NCI-H2196 treated with DMSO at 0.1 percent for 48 hours (cell line): ENCODE data around the gene PPP1R12B.
"Not testable (repeated sequence)": the region's sequence is repeated elsewhere in the genome, so short reads cannot be mapped to it uniquely, and the experiment has no call there.

Experiments
- DNase-seq: peaks from one replicate; lab custom pipeline; 2025; ENCODE audit not compliant: unreplicated experiment; lab: John Stamatoyannopoulos, UW

The PPP1R12B gene

DNA sequence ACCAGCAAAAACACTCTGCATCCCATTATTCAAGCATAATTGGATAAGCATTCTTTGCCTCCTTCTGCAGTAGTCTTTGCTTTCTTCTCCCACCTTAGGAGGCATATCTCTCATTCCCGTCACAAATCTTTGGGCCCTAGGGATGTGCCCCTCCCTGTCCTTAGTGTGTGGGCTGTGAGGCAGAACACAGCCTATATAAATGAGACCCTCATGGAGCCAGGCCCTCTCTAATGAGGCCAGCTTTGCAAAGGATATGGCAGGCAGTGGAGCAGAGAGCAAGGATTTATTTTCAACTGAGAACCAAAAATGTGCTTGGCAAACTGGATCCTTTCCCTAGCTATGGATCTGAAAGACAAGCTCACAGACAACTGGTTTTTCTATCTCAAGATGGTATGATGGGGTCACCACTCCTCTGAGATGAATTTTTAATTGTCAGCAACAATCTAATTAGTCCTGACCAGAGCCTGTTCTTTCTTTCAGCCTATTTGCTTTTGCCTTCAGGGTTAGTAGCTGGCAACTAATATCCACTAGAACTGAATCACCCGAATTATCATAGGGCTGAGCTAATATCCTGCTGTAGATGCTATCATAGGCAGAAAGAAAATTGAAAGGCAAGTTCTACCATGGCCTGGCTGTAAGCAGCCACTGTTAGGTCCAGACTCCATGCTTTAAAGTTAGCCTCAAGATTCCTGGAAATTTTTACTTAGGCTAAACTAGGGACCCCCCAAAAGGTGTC is 227.6 kb downstream of the PPP1R12B start:
- no peak for DNase-seq

DNA sequence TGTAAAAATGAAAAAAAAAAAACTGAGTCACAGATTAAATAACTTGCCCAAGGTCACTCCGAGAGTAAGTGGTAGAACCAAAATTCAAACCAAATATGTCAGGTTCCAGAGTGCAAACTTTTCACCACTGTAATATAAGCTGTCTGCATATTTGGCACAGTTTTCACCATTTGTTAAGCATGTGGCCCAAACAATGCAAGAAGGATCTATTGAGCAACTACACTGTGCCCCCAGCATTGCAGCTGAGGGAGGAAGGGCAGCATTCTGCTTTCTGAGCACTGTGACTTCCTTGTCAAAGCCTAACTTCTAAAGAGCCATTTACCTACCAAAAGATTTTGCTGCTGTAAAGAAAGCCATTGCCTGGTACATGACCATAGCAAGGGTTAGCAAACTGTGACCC is 228.3 kb downstream of the PPP1R12B start:
- no peak for DNase-seq

DNA sequence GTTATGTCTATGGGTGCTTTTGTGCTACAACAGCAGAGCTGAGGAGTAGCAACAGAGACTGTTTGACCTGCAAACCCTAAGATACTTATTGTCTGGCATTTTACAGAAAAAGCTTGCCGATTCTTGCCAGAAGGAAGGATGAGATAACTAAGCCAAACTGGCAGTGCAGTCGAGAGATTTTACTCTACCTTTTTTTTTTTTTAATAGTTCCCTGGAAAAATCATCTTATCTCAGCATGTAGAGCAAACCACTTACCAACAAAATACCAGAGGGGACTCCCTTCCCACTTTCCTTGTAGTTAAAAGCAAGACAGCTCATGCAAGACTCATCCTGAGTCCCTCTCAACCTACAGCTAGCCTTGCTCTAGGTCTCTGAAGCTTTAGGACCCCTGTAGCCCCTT is 228.9 kb downstream of the PPP1R12B start:
- DNase-seq: no peak

DNA sequence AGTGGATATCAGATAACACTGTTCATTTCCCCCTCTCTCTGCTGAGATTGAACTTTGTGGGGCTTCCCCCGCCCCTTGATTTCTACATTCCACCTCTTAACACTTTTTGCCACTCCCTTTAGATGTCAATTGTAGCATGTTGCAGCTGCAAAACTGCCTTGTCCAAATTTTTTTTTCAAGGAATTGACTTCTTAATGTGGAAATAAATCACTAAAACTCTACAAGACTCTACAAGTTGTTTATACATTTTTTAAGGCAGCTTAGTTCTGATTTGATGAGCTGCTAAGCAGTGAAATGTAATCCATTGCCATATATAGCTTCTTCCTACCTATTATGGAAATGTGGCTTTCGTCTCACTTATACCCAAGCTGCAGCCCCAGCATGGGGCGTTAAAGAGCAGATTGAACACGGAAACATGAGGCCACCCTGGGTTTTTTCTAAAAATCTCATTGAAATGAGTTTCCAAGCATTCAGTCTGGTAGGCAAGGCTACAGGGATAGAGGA is 229.6 kb downstream of the PPP1R12B start:
- no peak for DNase-seq

DNA sequence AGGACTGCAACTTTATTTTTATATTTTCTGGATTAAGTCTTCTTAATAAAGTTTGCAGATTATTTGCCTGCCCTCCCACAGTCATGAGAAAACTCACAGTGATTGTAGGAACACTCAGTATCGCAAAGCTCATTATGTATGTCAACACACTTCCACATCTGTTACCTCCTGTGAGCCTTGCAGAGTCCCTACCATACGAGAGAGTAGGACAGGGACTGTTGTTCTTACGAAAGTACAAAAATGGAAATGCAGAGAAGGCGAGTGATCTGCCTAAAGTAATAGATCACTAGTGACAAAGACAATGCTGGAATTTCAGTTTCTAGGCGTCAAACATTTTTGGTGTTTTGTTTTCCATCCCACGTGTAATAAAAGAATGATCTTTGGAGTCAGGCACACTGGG is 230.1 kb downstream of the PPP1R12B start:
- DNase-seq: no peak

DNA sequence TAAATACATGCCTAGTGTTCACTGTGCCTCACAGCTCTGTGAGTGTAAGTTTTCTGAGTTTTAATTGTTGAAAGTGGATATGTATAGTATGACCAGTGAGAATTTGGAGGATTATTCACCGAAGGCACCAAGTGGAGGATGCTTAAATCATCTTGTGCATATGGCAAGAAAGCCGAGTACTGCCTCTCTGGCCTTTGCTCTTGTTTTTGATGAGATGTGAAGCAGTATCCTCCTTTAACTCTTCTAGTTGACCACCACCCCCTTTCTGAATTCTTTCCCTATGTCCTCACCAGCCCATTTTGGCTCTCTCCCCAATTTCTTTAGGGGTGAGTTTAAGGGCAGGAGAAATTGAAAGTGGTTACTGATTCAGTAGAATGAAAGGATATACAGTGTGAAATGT is 231.3 kb downstream of the PPP1R12B start:
- DNase-seq: no peak

DNA sequence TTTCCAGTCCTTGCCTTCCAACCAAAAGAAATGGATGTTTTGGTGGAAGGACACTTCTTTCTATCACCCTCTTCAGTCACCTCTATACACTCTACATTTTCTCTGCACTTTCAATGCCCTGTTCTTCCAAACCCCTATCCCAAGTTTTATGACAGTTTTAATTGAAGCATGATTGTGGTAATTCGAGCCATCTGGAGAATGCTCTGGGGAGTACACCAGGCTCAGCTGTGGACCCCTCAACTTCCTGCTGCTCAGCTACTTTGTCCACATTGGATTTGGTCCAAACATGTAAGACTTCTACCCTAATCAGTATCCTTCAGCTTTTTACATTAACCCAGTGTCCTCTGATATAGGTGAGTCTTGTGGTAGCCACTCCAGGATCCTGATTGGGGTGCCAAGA is 232.1 kb downstream of the PPP1R12B start:
- no peak for DNase-seq

DNA sequence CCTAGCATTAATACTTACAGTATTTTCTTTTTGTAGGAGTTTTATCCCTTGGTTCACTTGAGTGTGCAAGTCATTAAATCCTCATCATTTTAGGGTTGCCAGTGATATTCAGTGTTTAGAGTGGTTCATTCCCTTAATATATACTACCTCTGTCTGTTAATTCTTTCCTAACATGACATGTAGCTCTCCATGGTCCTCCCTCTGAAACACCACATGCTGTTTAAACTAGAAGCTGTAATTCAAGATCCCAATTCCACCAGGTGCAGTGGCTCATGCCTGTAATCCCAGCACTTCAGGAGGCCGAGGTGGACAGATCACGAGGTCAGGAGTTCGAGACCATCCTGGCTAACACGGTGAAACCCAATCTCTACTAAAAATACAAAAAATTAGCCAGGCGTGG is 233.9 kb downstream of the PPP1R12B start:
- not testable (repeated sequence) for DNase-seq

DNA sequence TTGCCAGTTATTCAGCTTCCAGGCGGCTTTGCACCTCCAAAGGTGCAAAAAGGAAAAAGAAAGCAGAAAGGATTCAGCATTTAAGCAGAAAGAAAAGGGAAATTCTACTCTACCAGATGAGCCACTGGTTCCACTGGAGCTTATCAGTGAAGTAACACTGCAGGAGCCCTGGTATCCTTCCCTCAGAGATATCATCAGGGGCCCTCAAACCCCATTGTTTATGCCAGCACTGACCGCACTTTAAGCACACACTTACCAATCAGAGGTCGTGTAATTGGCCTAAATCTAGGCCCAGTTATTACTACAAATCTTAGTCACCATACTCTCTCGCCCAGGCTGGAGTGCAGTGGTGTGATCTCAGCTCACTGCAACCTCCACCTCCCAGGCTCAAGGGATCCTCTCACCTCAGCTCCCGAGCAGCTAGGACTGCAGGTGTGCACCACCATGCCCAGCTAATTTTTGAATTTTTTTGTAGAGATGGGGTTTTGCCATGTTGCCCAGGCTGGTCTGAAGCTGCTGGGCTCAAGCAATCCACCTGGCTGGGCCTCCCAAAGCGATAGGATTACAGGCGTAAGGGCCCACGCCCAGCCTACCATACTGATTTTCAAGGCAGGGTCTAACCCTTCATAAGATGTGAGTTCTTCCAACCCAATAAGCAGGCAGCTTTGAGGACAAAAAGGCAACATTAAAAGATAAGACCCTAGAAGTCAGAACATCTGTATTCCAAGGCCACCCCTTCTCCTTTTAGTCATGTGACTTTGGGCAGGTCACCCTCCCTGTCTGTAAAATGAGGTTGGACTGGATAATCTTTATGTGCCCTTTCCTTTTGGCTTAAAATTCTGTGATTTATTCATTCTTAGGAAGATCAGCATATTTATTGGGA is 236.4 kb downstream of the PPP1R12B start:
- no peak for DNase-seq

DNA sequence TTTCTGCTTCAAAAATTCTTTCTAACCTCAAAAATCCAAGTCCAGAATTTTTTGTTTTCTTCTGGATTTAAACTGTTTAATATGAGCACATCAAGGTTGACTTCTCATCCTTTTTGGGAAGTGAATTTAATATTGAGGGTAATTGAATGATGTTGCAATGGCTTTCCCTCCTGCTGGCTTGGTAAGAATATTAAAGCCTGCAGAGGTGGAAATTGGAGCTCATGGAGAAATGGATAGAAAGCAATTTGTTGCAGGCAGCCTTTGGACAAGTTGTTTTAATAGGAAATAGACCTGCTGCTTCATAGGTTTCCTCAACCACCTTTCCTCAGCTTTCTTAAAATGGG is 237.1 kb downstream of the PPP1R12B start:
- DNase-seq: no peak

DNA sequence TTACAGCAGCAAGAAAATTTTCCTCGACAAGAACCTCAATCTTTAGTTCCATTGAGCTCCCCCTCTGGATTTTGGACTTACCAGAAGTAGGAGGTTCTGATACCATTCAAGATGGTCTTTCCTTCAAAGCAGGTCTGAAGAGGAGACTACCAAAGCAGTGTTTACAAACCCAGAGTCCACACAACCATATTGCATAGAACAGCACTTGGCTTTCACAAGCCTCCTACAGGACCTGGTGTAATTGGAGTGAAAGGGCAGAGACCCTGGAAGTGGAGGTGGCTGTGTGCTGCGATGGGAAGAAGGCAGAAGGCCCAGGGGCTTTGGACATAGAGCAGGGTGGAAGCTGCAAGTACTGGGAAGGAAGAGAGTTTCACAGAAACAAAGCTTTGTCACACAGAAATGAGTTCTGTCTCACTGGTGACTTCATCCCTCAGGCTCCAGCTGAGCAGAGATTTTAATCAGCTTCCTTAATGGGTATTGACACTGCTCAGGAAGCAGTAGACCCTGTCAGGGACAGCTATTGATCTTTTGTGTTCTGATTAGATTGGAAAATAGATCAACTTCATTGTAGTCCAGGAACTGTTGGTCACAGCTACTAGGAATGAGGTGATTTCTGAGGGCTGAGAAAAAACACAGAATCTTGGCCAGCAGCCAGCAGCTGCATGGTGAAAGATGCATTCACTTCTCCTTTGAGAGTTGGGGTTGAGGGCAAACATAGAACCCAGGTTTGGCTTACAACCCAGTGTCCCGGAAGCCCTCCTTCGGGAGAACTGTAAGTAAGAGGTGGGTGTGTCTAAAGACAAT is 237.7 kb downstream of the PPP1R12B start:
- DNase-seq: no peak

DNA sequence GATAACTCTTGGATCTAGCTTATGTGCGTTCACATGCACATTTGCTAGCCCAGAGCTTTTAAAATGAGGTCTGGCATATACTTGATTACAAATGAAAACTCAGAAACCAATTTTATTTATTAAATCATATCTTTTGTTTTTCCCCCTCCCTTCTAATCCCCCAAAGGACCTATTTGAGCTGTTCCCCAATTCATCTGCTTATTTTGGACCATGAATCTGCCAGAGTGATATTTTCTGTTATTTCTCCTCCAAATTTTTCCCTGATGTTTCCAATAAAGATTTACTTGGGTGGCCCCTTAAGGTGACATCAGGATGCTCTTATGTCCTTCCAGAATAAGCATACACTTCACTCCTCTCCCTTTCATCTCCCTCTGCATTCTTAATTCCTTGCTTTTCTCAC is 238.4 kb downstream of the PPP1R12B start:
- no peak for DNase-seq

DNA sequence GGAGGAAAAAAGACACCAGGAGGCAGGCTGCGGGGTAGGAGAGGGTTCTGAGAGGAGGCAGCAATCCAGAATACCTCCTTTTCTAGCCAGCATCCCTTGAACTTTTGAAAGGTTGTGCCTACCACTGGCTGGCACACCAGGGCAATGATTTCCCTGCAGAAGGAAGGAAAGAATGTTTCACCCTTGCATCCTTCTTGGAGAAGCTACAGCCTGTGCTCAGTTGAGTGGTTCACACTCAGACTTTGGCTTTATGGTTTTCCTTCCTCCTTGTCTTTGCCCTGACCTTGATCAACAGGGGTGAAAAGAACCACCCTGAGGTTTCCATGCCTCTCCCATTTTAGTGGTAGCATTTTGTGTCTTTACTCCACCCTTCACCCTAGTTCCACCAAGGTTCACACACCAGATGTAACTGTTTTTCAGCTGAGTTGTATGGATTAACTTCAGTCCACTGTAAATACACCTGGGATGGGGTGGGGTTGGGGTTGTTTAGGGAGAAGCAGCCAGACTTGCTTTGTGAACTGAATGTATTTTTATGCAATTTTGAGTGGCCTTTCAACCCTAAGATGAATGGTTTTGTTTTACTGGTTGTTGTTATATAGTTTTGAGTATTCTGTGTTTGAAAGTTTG is 239.5 kb downstream of the PPP1R12B start:
- no peak for DNase-seq

DNA sequence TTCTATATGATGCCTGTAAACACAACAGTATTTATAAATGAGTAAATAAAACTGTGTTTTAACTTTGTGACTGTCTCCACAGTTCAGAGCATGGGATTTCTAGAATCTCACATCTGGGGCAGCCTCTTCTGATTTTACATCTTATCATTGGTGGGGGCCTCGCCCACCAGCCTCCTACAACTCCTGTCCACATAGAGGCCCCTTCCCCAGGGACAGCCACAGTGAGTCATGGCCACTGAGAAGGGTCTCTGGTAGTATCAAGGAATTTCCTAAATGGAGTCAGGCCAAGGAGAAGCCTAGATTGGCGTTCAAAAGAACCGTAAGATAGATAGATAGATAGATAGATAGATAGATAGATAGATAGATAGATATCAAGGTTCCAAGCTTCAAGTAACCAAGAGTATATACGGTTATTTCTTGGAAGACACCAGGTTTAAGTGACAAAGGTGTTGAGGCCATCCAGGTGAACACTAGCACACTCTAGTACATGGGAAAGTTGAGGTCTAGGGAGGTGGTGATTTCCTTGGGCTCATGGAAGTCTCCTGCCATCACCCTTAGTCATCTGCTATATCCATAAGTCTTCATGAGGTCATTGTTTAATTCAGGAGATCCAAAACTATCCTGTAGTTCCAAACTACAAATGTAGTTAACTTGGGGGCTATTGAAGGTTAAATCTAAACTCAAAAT is 240.1 kb downstream of the PPP1R12B start:
- no peak for DNase-seq

DNA sequence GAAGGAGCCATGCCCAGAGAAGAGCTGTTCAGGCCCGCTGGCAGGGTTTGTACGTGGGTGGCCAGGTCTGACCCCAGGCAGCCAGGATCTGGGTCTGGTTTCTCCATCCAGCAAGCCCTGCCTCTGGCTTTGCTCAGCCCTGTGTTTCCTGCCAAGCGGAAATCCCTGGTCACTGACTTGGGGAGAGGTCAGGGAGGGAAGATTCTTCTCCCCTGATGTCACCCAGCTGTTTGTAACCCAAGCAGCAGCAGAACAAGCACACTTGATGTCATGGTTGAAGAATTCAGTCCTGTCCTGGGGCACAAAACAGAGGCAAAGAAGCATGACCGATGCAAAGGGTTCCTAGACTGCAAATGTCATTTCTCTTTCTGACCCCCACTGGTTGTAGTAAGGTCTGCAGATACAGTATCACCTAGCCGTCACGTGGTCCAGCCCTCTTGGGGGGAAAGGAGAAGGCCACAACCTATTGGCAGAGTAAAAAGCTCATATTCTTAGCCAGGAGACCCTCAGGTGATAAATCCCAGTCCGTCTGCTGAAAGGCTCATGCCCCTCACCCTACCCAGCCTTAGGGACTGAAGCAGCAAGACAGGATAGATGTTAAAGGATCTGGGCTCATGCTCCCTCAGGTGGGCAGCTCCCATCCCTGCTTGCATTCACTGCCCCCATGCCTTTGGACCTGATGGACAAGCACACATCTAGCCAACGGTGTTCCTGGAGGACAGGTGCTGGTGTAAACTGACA is 240.9 kb downstream of the PPP1R12B start:
- peak; percentile 64 for DNase-seq

DNA sequence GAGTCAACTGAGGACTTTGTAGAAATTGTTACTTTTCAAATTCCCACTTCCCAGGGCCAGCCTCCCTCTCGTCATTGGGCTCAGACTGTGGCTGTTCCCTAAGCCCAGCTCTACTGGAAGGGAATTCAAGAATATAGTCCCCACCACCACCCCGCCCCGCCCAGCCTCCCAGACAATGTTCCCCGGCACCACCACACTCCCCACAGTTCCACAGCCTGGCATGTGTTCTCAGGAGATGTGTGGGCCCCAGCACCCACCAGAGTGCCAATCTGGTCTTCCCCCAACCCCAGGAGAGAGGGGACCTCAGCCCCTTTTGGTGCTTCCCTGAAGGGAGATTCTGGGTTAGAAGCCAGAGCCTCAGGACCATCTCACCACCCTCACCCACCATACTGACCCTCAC is 241.6 kb downstream of the PPP1R12B start:
- no peak for DNase-seq

DNA sequence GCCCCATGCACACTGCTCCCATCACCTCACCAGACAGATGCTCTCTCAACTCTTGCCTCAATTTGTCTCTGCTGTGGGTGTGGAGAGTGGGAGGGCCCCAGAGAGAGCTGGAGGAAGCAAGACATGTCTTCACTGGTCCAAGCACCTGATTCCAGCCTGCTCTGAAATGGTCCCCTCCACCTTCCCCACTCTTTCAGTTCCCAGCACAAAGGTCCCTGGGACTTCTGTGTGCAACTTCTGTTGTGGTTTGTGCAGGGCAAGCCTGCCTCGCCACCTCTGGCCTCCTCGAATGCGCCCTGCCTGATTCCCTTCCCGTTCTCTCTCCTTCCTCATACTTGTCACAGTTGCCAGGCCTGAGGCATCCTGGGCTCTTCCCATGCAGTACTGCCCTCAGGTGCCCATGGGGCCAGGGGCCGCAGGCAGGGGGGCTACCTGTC is 242.5 kb downstream of the PPP1R12B start:
- no peak for DNase-seq

DNA sequence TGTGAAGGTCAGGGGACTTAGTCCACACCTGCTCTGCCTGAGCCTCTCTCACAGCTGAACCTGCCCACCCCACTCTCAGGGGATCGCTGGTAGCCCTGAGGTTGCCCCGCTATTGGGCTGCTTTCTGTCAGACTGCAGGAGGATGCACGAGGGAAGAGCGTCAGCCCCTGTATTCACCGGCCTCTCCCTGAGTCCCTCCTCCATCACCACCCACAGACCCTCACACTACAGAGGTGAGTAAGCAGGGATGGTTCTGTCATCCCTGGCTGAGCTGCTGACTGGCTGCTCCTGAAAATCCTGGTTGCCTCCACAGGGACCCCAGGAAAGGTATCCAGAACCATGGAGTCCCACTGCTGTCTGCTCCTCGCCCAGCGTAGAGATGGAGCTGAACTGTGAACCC is 243.0 kb downstream of the PPP1R12B start:
- no peak for DNase-seq

DNA sequence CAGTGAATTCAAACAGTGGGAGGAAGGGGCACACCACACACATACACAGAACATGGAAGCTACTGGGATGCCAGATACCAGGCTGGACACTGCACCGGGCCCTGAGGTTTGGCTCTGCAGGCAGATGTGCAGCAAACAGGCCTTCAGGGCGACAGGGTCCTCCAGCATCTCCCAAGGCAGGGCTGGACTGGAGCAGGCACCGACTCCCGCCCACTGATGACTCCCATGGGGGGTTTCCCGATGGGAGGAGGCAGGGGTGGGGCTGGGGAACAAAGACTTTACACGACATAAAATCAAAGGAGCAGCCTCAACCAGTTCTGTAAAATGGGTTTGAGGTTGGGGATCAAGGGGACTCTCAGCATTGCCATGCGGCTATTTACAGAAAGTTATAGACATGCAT is 243.6 kb downstream of the PPP1R12B start:
- no peak for DNase-seq

DNA sequence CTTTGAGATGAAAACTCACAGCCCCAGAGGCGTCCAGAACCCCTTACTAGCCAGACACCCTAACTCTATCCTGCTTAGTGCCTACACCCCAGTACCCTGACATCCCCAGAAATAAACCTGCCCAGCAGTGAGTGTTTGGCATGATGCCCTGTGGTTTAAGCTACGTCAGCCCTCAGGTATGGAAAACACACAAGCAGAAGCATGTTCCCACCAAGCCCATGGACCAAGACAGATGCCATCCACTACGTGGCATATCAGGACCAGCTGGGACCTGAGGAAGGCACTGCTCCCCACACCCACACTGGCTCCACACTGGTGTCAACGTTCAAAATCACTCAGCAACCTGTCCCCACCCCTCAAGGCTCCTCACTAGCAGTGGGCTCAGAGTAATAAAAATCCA is 245.3 kb downstream of the PPP1R12B start:
- no peak for DNase-seq
